ENCODE data around the gene POTEJ.
"Not testable (repeated sequence)": the region's sequence is repeated elsewhere in the genome, so short reads cannot be mapped to it uniquely, and the experiment has no call there.

POTEJ gene

GRCh38 chr2:130608276-130609001, 2.8 kb upstream of the POTEJ start:
- DNase-seq = not testable (repeated sequence)

- DNase-seq = not testable (repeated sequence)
Measured at GRCh38 chr2:130609002-130609920, 2.0 kb upstream of the POTEJ start.

GRCh38 chr2:130610486-130610885, 754 bp upstream of the POTEJ start:
- DNase-seq = not testable (repeated sequence)

- not testable (repeated sequence) for DNase-seq
Measured at GRCh38 chr2:130628784-130629475, 17.7 kb downstream of the POTEJ start.

- DNase-seq = not testable (repeated sequence)
Measured at GRCh38 chr2:130638973-130639372, 27.7 kb downstream of the POTEJ start.

- DNase-seq = not testable (repeated sequence)
Measured at GRCh38 chr2:130641688-130642087, 30.4 kb downstream of the POTEJ start.

- not testable (repeated sequence) for DNase-seq
Measured at GRCh38 chr2:130649285-130649684, 38.0 kb downstream of the POTEJ start.

- not testable (repeated sequence) for DNase-seq
Measured at GRCh38 chr2:130664506-130664905, 53.3 kb downstream of the POTEJ start.

- not testable (repeated sequence) for DNase-seq
Measured at GRCh38 chr2:130665596-130665995, 54.4 kb downstream of the POTEJ start.

- not testable (repeated sequence) for DNase-seq
Measured at GRCh38 chr2:130667516-130667915, 56.3 kb downstream of the POTEJ start.

- not testable (repeated sequence) for DNase-seq
Measured at GRCh38 chr2:130670026-130670745, 58.9 kb downstream of the POTEJ start.

GRCh38 chr2:130692041-130692770, 81.0 kb downstream of the POTEJ start:
- DNase-seq = not testable (repeated sequence)

GRCh38 chr2:130693474-130693873, 82.2 kb downstream of the POTEJ start:
- DNase-seq = peak; percentile 9

- not testable (repeated sequence) for DNase-seq
Measured at GRCh38 chr2:130703250-130703649, 92.0 kb downstream of the POTEJ start.

Measured in EL (cell line).